Dermis microvascular lymphatic vessel endothelial cell (primary cell): ENCODE measurements around the gene SATB2. TPM values are rescaled to one million over a fixed set of nuclear protein-coding genes. Genes with fewer than 3 reads are reported as not detected.

Experiments used
- DNase-seq, 2 donors: peaks; one replicate each; pipeline versions ENCODE4 v3.0.0 to v3.0.0-alpha.2; 2010; ENCODE audit warnings: low read depth in 2 of 2
- total RNA-seq: library from RNA; depleted of rRNA; stranded (reverse); fragments of >200 nt; gene quantifications from 2 replicates; pipeline ENCODE4 v1.2.1, GENCODE V29; 2014

SATB2 gene
- total RNA-seq, 1 donor from 2014 or later: 0.26 TPM

- DNase-seq: peak in 1 of 2 donors; percentile 31
These were observed 52.5 kb downstream of the SATB2 start for GRCh38 chr2:199405241-199405640.

- DNase-seq: no peak
These were observed 52.9 kb downstream of the SATB2 start for GRCh38 chr2:199404841-199405240.

- no peak for DNase-seq
These were observed 62.4 kb downstream of the SATB2 start for GRCh38 chr2:199395311-199395710.

GRCh38 chr2:199392363-199392762, 65.4 kb downstream of the SATB2 start:
- DNase-seq: no peak

- no peak for DNase-seq
These were observed 68.9 kb downstream of the SATB2 start for GRCh38 chr2:199388728-199389268.

GRCh38 chr2:199384043-199384442, 73.7 kb downstream of the SATB2 start:
- no peak for DNase-seq

- no peak for DNase-seq
These were observed 74.7 kb downstream of the SATB2 start for GRCh38 chr2:199383021-199383420.

GRCh38 chr2:199382091-199382490, 75.6 kb downstream of the SATB2 start:
- DNase-seq: peak in 1 of 2 donors; percentile 39

GRCh38 chr2:199381531-199381930, 76.2 kb downstream of the SATB2 start:
- no peak for DNase-seq

- peak in 1 of 2 donors; percentile 9 for DNase-seq
These were observed 78.6 kb downstream of the SATB2 start for GRCh38 chr2:199378948-199379650.

GRCh38 chr2:199370150-199370780, 87.5 kb downstream of the SATB2 start:
- no peak for DNase-seq

- DNase-seq: no peak
These were observed 91.3 kb downstream of the SATB2 start for GRCh38 chr2:199366406-199366805.

- DNase-seq: no peak
These were observed 93.6 kb downstream of the SATB2 start for GRCh38 chr2:199364153-199364552.

- DNase-seq: no peak
These were observed 101.3 kb downstream of the SATB2 start for GRCh38 chr2:199356412-199356811.

- DNase-seq: no peak
These were observed 108.9 kb downstream of the SATB2 start for GRCh38 chr2:199348871-199349270.

- no peak for DNase-seq
These were observed 113.7 kb downstream of the SATB2 start for GRCh38 chr2:199344012-199344411.

- DNase-seq: no peak
These were observed 115.4 kb downstream of the SATB2 start for GRCh38 chr2:199342334-199342733.

- DNase-seq: no peak
These were observed 116.6 kb downstream of the SATB2 start for GRCh38 chr2:199341123-199341522.

- no peak for DNase-seq
These were observed 117.7 kb downstream of the SATB2 start for GRCh38 chr2:199339891-199340605.

GRCh38 chr2:199336546-199336945, 121.2 kb downstream of the SATB2 start:
- DNase-seq: no peak

GRCh38 chr2:199335502-199335901, 122.2 kb downstream of the SATB2 start:
- no peak for DNase-seq

GRCh38 chr2:199329466-199329865, 128.3 kb downstream of the SATB2 start:
- DNase-seq: peak in 1 of 2 donors; percentile 37
